K562 (cell line): ENCODE data around the gene ACER3. TPM values are rescaled to one million over a fixed set of nuclear protein-coding genes. Genes with fewer than 3 reads are reported as not detected.
A peak's percentile ranks its signal among the peaks of the same experiment; 100 is the strongest.

Experiments used
- BRD9 ChIP-seq: fragments of 450-650 bp; IDR thresholded peaks from 2 replicates; pipeline ENCODE4 v1.6.1; 2018; ENCODE audit warnings: low read depth; ENCODE audit not compliant: partially characterized antibody
- GATAD2A ChIP-seq: fragments of 450-650 bp; IDR thresholded peaks from 2 replicates; pipeline ENCODE4 v1.6.1; 2017
- KLF10 ChIP-seq: fragments of 250-450 bp; sonication (Bioruptor Pico); IDR thresholded peaks from 2 replicates; pipeline ENCODE4 v1.6.1; 2021; ENCODE audit warnings: matching md5 sums
- MCM3 ChIP-seq: fragments of 450-650 bp; IDR thresholded peaks from 2 replicates; pipeline ENCODE4 v1.6.1; 2016
- POLR2H ChIP-seq: IDR thresholded peaks from 2 replicates; pipeline ENCODE4 v1.6.1; 2016; ENCODE audit warnings: missing genetic modification characterization, low read depth, mild to moderate bottlenecking, control low read depth, missing compliant biosample characterization, moderate library complexity
- PURB ChIP-seq: sonication (generic); formaldehyde crosslinking; IDR thresholded peaks from 2 replicates; pipeline ENCODE4 v1.9.0; 2021; ENCODE audit warnings: low read depth, mild to moderate bottlenecking, missing genetic modification reagents
- SNRNP70 ChIP-seq: fragments of 200-400 bp; formaldehyde crosslinking; optimal IDR thresholded peaks from 2 replicates; pipeline ENCODE3; 2017; ENCODE audit warnings: low read depth, low read length
- SRF ChIP-seq, 2 experiments: fragments of 250-450, 450-650 bp in 1 of 2; sonication (Bioruptor Pico) in 1 of 2; sonication (generic) in 1 of 2; formaldehyde crosslinking; IDR thresholded peaks; 2 replicates each; pipeline versions ENCODE4 v1.5.0 to v1.5.1; 2020 to 2022; ENCODE audit warnings: mild to moderate bottlenecking in 1 of 2, missing genetic modification reagents in 1 of 2
- TGIF2 ChIP-seq: sonication (generic); formaldehyde crosslinking; IDR thresholded peaks from 2 replicates; pipeline ENCODE4 v1.8.1; 2022; ENCODE audit warnings: mild to moderate bottlenecking, missing genetic modification reagents, moderate library complexity
- TRIM28 ChIP-seq: fragments of 450-650 bp; IDR thresholded peaks from 2 replicates; pipeline ENCODE4 v1.6.1; 2017
- ZNF274 ChIP-seq: IDR thresholded peaks from 2 replicates; pipeline ENCODE4 v1.6.1; 2011; ENCODE audit warnings: low read depth, mild to moderate bottlenecking, low read length, moderate library complexity, borderline replicate concordance
- ZNF316 ChIP-seq: fragments of 450-650 bp; IDR thresholded peaks from 2 replicates; pipeline ENCODE4 v1.6.1; 2016
- ZNF76 ChIP-seq: fragments of 250-450 bp; sonication (Bioruptor Pico); IDR thresholded peaks from 2 replicates; pipeline ENCODE4 v1.4.0; 2020; ENCODE audit warnings: mild to moderate bottlenecking, moderate library complexity, borderline replicate concordance
- polyA plus RNA-seq, 8 experiments: library from polyadenylated mRNA; depleted of rRNA in 4 of 8; stranded (reverse) in 5 of 8; unstranded in 3 of 8; fragments of >200 nt; fragmentation: Nextera tagmentation in 2 of 8; fragmentation: Illumina TruSeq in 1 of 8; extraction: Ambion mirVana in 2 of 8; extraction: Trizol in 1 of 8; gene quantifications; 2 replicates each; pipeline versions ENCODE4 v1.2.1 to v1.2.3, GENCODE V29; 2011 to 2014; ENCODE audit warnings: inconsistent platforms in 1 of 8, missing spikeins in 1 of 8
- total RNA-seq, 7 experiments: library from RNA; depleted of rRNA in 6 of 7; stranded (reverse); fragments of >200 nt in 6 of 7; fragmentation: Illumina TruSeq in 2 of 7; extraction: Trizol in 2 of 7; gene quantifications; 2 replicates each; pipeline versions ENCODE4 v1.2.1 to v1.2.3, GENCODE V29; 2011 to 2021; ENCODE audit warnings: low replicate concordance in 1 of 7
- TF ChIP-seq, protein P1 (sequence below): sonication (generic); formaldehyde crosslinking; IDR thresholded peaks from 2 replicates; pipeline ENCODE4 v1.9.0; 2022; ENCODE audit warnings: mild to moderate bottlenecking, missing genetic modification reagents
- TF ChIP-seq, protein P2 (sequence below): fragments of 250-450 bp; sonication (Bioruptor Pico); IDR thresholded peaks from 2 replicates; pipeline ENCODE4 v1.5.0; 2021; ENCODE audit warnings: mild to moderate bottlenecking, moderate library complexity
- TF ChIP-seq, protein P3 (sequence below): fragments of 450-650 bp; IDR thresholded peaks from 2 replicates; pipeline ENCODE4 v1.6.1; 2016; ENCODE audit warnings: low read depth
- TF ChIP-seq, protein P4 (sequence below): fragments of 450-650 bp; formaldehyde crosslinking; IDR thresholded peaks from 2 replicates; pipeline ENCODE4 v1.4.0; 2020; ENCODE audit warnings: mild to moderate bottlenecking, moderate library complexity

Gene ACER3
- total and polyA plus RNA-seq, 9 of the 15 experiments (the other 6 are each of a cell fraction or from before 2014, with no cell fraction given), result 2.0 to 23.8 (median 9.5) TPM

DNA sequence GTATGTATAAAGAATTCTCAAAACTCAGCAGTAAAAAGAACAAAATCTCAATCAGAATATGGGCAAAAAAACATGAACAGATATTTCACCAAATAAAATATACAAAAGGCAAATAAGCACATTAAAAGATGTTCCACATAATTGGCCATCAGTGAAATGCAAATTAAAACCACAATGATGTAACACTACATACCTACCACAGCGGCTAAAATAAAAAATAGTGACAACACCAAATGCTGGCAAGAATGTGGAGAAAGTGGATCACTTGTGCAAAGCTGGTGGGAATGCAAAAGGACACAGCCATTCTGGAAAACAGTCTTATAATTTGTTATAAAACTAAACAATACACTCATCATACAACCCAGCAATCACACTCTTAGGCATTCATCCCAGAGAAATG, 38.3 kb upstream of the ACER3 start (continued):
- TF ChIP-seq, protein P1, sequence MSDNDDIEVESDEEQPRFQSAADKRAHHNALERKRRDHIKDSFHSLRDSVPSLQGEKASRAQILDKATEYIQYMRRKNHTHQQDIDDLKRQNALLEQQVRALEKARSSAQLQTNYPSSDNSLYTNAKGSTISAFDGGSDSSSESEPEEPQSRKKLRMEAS (CRISPR knock-in tag), result no peak
- TF ChIP-seq SNRNP70 (no peak), POLR2H (tag) (no peak), GATAD2A (no peak), ZNF76 (CRISPR knock-in tag) (no peak), ZNF274 (no peak), PURB (CRISPR knock-in tag) (no peak), MCM3 (no peak), ZNF316 (peak; percentile 23; the same call in 1 of the 2 replicates), TGIF2 (CRISPR knock-in tag) (no peak), KLF10 (CRISPR knock-in tag) (no peak), TRIM28 (no peak), BRD9 (peak; percentile 38), SRF (CRISPR knock-in tag; IDR thresholded peaks at IDR 0.05) (no peak)
- TF ChIP-seq, protein P2, sequence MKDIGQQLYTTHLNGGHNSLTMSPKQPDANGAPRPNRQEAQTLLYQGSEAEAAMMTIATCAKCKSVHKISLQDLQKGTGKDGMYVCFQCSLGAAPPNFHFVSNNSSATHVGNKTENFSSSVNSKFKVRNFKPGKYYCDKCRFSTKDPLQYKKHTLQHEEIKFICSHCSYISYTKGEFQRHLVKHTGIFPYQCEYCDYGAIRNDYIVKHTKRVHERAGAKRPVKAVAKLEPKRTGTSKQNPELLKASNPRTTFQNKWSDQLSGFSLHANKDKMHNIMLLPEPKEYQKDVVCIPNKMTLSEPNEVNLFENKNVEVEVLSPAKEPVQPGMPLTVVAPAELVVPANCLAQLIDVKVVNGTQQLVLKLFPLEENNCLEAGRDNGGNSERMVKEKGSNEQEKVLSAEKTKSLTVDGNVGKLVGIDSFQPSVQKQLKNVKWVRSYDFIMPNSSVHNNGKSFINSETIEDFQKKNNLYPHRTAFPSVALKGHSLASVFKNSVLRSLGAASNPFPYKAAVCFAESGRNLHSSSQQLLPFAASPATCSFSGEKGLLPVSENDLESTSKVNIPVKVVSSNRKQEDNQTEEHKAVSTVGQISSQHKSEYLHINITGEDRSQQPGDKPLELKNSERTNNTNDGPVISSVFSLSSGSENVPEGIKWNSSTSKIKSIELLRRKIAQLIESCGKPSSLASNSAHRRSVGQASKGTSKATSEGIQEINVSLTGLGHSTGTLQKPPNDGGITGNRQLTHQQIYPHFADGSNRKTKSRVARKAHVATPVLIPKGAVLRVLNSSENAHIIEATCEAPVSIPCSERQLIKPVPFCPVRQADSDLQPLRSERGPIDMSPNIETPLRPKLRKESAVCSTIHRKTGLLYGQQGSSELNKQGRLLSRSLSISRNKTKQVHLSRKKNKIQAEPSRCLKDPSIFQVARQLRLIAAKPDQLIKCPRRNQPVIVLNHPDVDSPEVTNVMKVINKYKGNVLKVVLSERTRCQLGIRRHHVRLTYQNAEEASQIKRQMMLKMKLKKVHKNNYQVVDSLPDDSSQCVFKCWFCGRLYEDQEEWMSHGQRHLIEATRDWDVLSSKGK (CRISPR knock-in tag), result no peak
- TF ChIP-seq, protein P3, sequence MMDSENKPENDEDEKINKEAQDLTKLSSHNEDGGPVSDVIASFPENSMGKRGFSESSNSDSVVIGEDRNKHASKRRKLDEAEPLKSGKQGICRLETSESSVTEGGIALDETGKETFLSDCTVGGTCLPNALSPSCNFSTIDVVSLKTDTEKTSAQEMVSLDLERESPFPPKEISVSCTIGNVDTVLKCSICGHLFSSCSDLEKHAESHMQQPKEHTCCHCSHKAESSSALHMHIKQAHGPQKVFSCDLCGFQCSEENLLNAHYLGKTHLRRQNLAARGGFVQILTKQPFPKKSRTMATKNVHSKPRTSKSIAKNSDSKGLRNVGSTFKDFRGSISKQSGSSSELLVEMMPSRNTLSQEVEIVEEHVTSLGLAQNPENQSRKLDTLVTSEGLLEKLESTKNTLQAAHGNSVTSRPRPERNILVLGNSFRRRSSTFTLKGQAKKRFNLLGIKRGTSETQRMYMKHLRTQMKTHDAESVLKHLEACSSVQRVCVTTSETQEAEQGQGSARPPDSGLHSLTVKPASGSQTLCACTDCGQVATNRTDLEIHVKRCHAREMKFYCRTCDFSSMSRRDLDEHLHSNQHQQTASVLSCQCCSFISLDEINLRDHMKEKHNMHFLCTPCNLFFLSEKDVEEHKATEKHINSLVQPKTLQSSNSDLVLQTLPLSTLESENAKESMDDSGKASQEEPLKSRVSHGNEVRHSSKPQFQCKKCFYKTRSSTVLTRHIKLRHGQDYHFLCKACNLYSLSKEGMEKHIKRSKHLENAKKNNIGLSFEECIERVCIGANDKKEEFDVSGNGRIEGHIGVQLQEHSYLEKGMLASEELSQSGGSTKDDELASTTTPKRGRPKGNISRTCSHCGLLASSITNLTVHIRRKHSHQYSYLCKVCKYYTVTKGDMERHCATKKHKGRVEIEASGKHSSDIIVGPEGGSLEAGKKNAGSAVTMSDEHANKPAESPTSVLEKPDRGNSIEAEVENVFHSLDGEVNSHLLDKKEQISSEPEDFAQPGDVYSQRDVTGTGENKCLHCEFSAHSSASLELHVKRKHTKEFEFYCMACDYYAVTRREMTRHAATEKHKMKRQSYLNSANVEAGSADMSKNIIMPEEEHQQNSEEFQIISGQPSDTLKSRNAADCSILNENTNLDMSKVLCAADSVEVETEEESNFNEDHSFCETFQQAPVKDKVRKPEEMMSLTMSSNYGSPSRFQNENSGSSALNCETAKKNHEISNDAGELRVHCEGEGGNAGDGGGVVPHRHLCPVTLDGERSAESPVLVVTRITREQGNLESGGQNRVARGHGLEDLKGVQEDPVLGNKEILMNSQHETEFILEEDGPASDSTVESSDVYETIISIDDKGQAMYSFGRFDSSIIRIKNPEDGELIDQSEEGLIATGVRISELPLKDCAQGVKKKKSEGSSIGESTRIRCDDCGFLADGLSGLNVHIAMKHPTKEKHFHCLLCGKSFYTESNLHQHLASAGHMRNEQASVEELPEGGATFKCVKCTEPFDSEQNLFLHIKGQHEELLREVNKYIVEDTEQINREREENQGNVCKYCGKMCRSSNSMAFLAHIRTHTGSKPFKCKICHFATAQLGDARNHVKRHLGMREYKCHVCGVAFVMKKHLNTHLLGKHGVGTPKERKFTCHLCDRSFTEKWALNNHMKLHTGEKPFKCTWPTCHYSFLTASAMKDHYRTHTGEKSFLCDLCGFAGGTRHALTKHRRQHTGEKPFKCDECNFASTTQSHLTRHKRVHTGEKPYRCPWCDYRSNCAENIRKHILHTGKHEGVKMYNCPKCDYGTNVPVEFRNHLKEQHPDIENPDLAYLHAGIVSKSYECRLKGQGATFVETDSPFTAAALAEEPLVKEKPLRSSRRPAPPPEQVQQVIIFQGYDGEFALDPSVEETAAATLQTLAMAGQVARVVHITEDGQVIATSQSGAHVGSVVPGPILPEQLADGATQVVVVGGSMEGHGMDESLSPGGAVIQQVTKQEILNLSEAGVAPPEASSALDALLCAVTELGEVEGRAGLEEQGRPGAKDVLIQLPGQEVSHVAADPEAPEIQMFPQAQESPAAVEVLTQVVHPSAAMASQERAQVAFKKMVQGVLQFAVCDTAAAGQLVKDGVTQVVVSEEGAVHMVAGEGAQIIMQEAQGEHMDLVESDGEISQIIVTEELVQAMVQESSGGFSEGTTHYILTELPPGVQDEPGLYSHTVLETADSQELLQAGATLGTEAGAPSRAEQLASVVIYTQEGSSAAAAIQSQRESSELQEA, result 0 out of 2 replicates have a peak, but pooled peaks have one; percentile 38
- TF ChIP-seq, protein P4, sequence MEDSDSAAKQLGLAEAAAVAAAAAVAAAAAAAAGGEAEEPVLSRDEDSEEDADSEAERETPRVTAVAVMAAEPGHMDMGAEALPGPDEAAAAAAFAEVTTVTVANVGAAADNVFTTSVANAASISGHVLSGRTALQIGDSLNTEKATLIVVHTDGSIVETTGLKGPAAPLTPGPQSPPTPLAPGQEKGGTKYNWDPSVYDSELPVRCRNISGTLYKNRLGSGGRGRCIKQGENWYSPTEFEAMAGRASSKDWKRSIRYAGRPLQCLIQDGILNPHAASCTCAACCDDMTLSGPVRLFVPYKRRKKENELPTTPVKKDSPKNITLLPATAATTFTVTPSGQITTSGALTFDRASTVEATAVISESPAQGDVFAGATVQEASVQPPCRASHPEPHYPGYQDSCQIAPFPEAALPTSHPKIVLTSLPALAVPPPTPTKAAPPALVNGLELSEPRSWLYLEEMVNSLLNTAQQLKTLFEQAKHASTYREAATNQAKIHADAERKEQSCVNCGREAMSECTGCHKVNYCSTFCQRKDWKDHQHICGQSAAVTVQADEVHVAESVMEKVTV (CRISPR knock-in tag), result no peak
